Mesothelial cell of epicardium (in vitro differentiated cells): ENCODE results near the gene TUBA4B. TPM values are rescaled to one million over a fixed set of nuclear protein-coding genes. Genes with fewer than 3 reads are reported as not detected.
A peak's percentile ranks its signal among the peaks of the same experiment; 100 is the strongest.

Experiments used
- DNase-seq, 2 experiments: peaks; one replicate each; pipeline ENCODE4 v3.0.0; 2021; ENCODE audit warnings: low spot score in 2 of 2; ENCODE audit not compliant: unreplicated experiment in 2 of 2
- H3K27ac Mint-ChIP-seq: 2 replicates; pipeline ENCODE4 v1.8.0; 2021; ENCODE audit warnings: mixed read lengths
- H3K27me3 Mint-ChIP-seq: 2 replicates; pipeline ENCODE4 v1.8.0; 2021; ENCODE audit warnings: low read depth, mixed read lengths
- H3K36me3 Mint-ChIP-seq: 2 replicates; pipeline ENCODE4 v1.8.0; 2021; ENCODE audit warnings: mixed read lengths
- H3K4me1 Mint-ChIP-seq: 2 replicates; pipeline ENCODE4 v1.8.0; 2021; ENCODE audit warnings: mixed read lengths
- H3K4me3 Mint-ChIP-seq: 2 replicates; pipeline ENCODE4 v1.8.0; 2021; ENCODE audit warnings: mild to moderate bottlenecking, moderate library complexity, mixed read lengths
- H3K9me3 Mint-ChIP-seq: 2 replicates; pipeline ENCODE4 v1.8.0; 2021; ENCODE audit warnings: mixed read lengths
- total RNA-seq: library from RNA; stranded (reverse); gene quantifications from 3 replicates; pipeline ENCODE4 v1.2.1, GENCODE V29; 2021
- TF ChIP-seq, protein P1 (sequence below): fragments of 200-600 bp; sonication (generic); IDR thresholded peaks from one replicate; pipeline ENCODE4 v1.5.0; 2021; ENCODE audit warnings: antibody characterized with exemption; ENCODE audit not compliant: unreplicated experiment

TUBA4B gene
- total RNA-seq, 1 donor from 2014 or later = not detected

DNA sequence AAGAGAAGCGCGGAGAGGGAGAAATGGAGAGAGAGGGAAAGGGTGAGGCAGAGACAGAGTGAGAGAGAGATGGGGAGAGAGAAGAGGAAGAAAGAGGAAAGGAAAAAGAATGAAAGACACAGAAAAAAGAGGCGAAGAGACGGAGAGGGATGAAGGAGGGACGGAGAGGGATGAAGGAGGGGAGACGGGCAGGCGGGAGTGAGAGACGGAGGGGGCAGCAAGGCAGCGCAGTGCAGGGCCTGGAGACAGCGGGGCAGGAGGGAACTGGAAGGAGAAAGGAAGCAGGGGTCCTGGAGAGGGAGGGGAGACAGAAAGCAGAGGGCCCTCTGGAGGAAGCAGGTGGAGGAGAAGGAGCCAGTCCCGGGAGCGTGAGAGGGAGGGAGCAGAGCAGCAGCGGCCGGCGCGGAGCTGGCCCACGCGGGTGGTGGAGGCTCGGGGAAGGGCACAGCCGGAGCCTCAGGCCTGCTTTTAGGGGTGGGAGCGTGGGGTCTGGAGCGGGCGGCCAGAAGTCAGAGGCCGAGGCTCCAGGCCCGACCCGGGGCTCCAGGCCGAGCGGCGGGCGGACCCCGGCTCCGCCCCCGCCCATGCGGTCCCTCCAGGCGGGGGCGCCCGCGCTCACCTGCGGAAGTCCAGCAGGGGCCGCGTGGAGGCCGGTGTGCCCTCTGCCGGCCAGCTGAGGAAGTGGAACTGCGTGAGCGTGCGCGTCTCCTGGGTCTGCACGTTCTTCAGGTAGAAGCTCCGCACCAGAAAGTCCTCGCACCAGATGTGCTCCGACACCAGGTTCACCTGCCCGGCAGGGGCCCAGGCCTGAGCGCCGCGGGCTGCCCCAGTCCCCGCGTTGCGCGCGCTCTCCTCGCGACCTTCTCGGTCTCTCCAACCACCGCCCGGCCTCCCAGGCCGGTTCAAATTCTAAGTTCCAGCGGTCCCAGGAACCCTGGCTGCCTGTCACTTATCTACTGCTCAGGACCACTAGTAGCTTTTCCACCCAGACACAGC, 41.6 kb downstream of the TUBA4B start:
- Mint-ChIP-seq H3K9me3 (no peaks in the 10 kb centered on the region), H3K27ac (peak overlapping the region; percentile 68), H3K27me3 (peaks cover 32% of the 10 kb centered on the region), H3K4me3 (peak overlapping the region; percentile 72), H3K36me3 (no peaks in the 10 kb centered on the region), H3K4me1 (peaks cover 9% of the 10 kb centered on the region)
- DNase-seq = peak; percentile 81 to 94
- TF ChIP-seq, protein P1, sequence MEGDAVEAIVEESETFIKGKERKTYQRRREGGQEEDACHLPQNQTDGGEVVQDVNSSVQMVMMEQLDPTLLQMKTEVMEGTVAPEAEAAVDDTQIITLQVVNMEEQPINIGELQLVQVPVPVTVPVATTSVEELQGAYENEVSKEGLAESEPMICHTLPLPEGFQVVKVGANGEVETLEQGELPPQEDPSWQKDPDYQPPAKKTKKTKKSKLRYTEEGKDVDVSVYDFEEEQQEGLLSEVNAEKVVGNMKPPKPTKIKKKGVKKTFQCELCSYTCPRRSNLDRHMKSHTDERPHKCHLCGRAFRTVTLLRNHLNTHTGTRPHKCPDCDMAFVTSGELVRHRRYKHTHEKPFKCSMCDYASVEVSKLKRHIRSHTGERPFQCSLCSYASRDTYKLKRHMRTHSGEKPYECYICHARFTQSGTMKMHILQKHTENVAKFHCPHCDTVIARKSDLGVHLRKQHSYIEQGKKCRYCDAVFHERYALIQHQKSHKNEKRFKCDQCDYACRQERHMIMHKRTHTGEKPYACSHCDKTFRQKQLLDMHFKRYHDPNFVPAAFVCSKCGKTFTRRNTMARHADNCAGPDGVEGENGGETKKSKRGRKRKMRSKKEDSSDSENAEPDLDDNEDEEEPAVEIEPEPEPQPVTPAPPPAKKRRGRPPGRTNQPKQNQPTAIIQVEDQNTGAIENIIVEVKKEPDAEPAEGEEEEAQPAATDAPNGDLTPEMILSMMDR = peak; percentile 97

DNA sequence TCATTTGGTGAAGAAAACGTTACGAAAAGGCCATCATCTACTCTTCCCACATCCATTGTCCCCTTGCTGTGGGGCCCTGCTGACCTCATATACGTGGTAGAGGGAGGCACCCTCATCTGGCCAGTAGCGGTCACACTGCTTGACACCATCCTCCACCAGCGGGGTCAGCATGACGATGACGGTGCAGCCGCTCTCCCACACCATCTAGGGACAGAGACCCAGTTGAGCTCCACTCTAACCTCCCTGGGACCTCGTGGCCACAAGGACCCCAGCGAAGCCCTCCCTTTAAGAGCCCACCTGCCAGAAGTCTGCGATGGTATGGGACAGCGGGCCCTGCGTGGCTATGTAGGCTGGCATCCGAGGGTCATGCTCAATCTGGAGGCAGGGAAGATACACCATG, 43.1 kb downstream of the TUBA4B start:
- Mint-ChIP-seq H3K27me3 (peaks cover 46% of the 10 kb centered on the region), H3K36me3 (no peaks in the 10 kb centered on the region), H3K4me3 (no peak overlapping the region), H3K9me3 (no peaks in the 10 kb centered on the region), H3K27ac (no peak overlapping the region), H3K4me1 (peaks cover 9% of the 10 kb centered on the region)
- peak in 1 of 2 experiments; percentile 29 for DNase-seq
- TF ChIP-seq, protein P1 = no peak

DNA sequence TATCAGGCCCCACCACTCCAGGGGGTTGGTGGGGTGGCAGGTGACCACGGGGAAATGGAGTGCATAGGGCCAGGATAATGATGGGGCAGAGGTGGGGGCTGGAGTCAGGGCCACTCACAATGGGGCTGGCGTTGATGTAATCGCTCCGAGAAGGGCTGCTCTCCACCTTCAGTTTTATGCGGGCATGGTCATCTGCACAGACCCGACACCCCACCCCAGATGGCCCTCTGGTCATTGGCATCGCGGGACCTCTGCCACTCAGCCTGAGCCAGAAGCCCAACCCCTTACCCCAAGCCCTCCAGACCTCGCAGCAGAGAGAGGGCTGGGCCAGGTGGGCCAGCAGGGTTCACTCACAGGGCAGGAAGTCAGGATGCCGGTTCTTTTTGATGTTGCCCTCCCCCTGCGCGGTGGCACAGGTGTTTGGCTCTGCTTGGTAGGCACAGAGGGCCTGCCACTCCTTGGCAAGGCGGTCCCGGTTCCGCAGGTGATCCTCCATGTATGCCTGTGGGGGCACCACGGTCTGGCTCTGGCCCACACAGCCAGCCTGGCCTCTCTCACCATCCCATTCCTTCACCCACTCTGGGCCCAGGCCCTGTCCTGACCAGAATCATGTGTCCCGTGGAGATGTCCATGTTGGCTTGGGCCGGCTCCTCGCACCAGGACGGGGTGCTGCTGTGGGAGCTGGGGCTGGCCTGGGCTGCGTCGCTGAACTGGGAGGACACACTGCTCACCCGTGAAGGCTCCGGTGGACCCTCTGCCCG, 43.8 kb downstream of the TUBA4B start:
- H3K27me3 Mint-ChIP-seq = peaks cover 52% of the 10 kb centered on the region
- H3K36me3 Mint-ChIP-seq = no peaks in the 10 kb centered on the region
- H3K27ac Mint-ChIP-seq = no peak overlapping the region
- DNase-seq = peak in 1 of 2 experiments; percentile 38
- H3K4me1 Mint-ChIP-seq = peaks cover 9% of the 10 kb centered on the region
- TF ChIP-seq, protein P1 = no peak
- no peaks in the 10 kb centered on the region for H3K9me3 Mint-ChIP-seq
- no peak overlapping the region for H3K4me3 Mint-ChIP-seq

DNA sequence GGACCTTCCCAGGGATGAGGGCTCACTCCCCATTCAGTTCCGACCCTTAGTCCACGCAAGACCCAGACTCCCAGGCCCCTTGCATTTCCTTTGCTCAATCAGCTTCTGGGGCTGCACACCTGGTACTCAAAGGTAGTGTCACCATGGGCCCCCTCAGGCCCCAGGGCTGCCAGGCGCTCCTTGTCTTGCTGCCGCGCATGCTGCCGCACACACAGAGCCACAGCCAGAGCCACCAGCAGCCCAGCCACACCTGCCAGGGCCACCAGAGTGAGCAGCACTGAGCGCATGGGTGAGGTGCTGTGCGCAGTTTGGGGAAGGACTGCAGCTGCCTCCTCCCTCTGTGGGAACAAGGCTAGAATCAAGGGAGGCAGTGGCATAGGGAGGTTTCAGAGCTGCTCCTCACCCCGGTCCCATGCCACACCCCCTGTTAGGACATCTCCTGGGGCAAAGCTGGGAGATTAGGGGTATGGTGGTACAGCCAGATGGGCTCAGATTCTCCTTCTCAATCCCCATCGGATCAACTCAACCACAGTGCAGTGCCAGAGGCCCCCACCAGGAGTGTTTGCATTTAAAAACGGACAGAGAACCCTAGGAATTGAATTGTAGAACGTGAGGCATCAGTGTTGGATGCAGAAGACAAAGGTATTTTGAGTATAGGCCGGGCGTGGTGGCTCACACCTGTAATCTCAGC, 44.9 kb downstream of the TUBA4B start:
- Mint-ChIP-seq H3K4me1 (peaks cover 9% of the 10 kb centered on the region), H3K27me3 (peaks cover 63% of the 10 kb centered on the region), H3K4me3 (no peak overlapping the region), H3K36me3 (no peaks in the 10 kb centered on the region), H3K9me3 (no peaks in the 10 kb centered on the region), H3K27ac (no peak overlapping the region)
- TF ChIP-seq, protein P1 = no peak
- peak in 1 of 2 experiments; percentile 36 for DNase-seq

DNA sequence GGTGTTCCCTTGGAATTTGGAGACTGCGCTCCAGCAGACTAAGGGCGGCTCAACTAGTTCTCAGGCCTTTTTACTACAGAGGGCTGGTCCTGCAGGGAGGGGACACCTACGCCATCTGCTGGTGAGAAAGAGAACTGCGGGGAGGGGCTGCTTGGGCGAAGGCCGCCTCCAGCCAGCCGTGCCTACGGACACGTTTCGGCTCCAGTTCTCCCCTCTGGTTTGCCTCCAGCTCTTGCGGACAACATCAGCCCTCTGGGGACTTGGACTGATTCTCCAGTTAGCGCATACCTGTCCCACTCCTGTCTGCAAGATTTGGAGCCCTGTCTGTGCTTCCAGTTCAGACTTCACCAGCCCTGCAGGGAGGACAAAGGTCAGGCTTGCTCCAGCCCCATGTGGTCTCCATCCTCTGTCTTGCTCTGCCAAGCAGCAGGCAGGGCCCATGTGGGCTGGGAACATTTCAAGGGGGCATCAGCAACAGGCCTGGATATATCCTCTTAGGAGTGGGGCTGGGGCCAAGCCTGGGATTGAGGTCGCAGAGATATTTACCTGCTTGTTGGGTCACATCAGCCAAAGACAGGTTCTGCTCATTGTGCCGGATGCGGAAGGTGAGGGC, 45.8 kb downstream of the TUBA4B start:
- peaks cover 73% of the 10 kb centered on the region for H3K27me3 Mint-ChIP-seq

More for the DNA sequence above, 45.8 kb downstream of the TUBA4B start:
- Mint-ChIP-seq H3K27ac (no peak overlapping the region), H3K36me3 (no peaks in the 10 kb centered on the region), H3K4me3 (no peak overlapping the region), H3K4me1 (peaks cover 9% of the 10 kb centered on the region), H3K9me3 (no peaks in the 10 kb centered on the region)
- DNase-seq = peak; percentile 61 to 96
- TF ChIP-seq, protein P1 = peak; percentile 99
